CD4-positive, alpha-beta T cell treated with Interleukin-1 beta for 1 hour (primary cell): ENCODE measurements around the gene GYPA.
"Not testable (repeated sequence)": the region's sequence is repeated elsewhere in the genome, so short reads cannot be mapped to it uniquely, and the experiment has no call there.

ENCODE experiments used
- DNase-seq, 2 donors: peaks; one replicate each; pipeline ENCODE4 v3.0.0-alpha.2; 2020 to 2022

The GYPA gene

GRCh38 chr4:144140594-144141295, at the start of gene GYPA:
TSS of gene GYPA (minus strand) at chr4:144140718. CDS start at chr4:144140635, 83 bp downstream.
- not testable (repeated sequence) for DNase-seq

GRCh38 chr4:144190009-144190408, 49.5 kb upstream of the GYPA start:
- DNase-seq = no peak

- no peak for DNase-seq
These were observed 48.6 kb upstream of the GYPA start for GRCh38 chr4:144189121-144189520.

- no peak for DNase-seq
These were observed 44.6 kb upstream of the GYPA start for GRCh38 chr4:144185086-144185485.

- no peak for DNase-seq
These were observed 42.6 kb upstream of the GYPA start for GRCh38 chr4:144183165-144183564.

GRCh38 chr4:144181391-144181790, 40.9 kb upstream of the GYPA start:
- no peak for DNase-seq

GRCh38 chr4:144179152-144179739, 38.7 kb upstream of the GYPA start:
- no peak for DNase-seq

GRCh38 chr4:144178414-144178813, 37.9 kb upstream of the GYPA start:
- no peak for DNase-seq

GRCh38 chr4:144176476-144176875, 36.0 kb upstream of the GYPA start:
- no peak for DNase-seq

- peak in 1 of 2 donors; percentile 54 for DNase-seq
These were observed 34.0 kb upstream of the GYPA start for GRCh38 chr4:144174401-144175067.

- no peak for DNase-seq
These were observed 31.2 kb upstream of the GYPA start for GRCh38 chr4:144171697-144172096.

- no peak for DNase-seq
These were observed 28.7 kb upstream of the GYPA start for GRCh38 chr4:144169211-144169610.

GRCh38 chr4:144154044-144154443, 13.5 kb upstream of the GYPA start:
- DNase-seq = no peak

GRCh38 chr4:144142690-144143326, 2.3 kb upstream of the GYPA start:
- peak; percentile 5 to 34 for DNase-seq

GRCh38 chr4:144141493-144141892, 975 bp upstream of the GYPA start:
- no peak for DNase-seq

- DNase-seq = not testable (repeated sequence)
These were observed 527 bp downstream of the GYPA start for GRCh38 chr4:144139991-144140390.

- DNase-seq = not testable (repeated sequence)
These were observed 971 bp downstream of the GYPA start for GRCh38 chr4:144139547-144139946.

GRCh38 chr4:144138239-144138638, 2.3 kb downstream of the GYPA start:
- DNase-seq = not testable (repeated sequence)

GRCh38 chr4:144137137-144137931, 3.2 kb downstream of the GYPA start:
- DNase-seq = not testable (repeated sequence)

GRCh38 chr4:144136189-144136588, 4.3 kb downstream of the GYPA start:
- not testable (repeated sequence) for DNase-seq

- not testable (repeated sequence) for DNase-seq
These were observed 10.4 kb downstream of the GYPA start for GRCh38 chr4:144130167-144130566.

GRCh38 chr4:144129336-144129875, 11.1 kb downstream of the GYPA start:
- not testable (repeated sequence) for DNase-seq
